Fibroblast of lung (primary cell): Measurements from ENCODE around the gene DCPS.

Source experiments
- CTCF ChIP-seq, 2 donors: IDR thresholded peaks in 1 of 2; conservative IDR thresholded peaks in 1 of 2; 1 replicate in 1 of 2; 2 replicates in 1 of 2; pipeline ENCODE4 v1.5.1; 2011 to 2012; ENCODE audit warnings: low read length in 2 of 2, control low read depth in 1 of 2, inconsistent platforms in 1 of 2, low read depth in 1 of 2, mild to moderate bottlenecking in 1 of 2
- EZH2 ChIP-seq: IDR thresholded peaks from 2 replicates; pipeline ENCODE4 v1.5.1; 2012; ENCODE audit warnings: low read length, control low read depth, mild to moderate bottlenecking; ENCODE audit errors: missing control alignments

- TF ChIP-seq EZH2 (no peak), CTCF (conservative IDR thresholded peaks at IDR 0.05 in 1 of 2, IDR thresholded peaks at IDR 0.05 in 1 of 2; ENCODE audit: low read depth in 1 of 2, low read length in 2 of 2) (no peak)
Measured at GRCh38 chr11:126281245-126281644, 22.6 kb upstream of the DCPS start.
